ENCODE results near the gene AGRN.

DNA sequence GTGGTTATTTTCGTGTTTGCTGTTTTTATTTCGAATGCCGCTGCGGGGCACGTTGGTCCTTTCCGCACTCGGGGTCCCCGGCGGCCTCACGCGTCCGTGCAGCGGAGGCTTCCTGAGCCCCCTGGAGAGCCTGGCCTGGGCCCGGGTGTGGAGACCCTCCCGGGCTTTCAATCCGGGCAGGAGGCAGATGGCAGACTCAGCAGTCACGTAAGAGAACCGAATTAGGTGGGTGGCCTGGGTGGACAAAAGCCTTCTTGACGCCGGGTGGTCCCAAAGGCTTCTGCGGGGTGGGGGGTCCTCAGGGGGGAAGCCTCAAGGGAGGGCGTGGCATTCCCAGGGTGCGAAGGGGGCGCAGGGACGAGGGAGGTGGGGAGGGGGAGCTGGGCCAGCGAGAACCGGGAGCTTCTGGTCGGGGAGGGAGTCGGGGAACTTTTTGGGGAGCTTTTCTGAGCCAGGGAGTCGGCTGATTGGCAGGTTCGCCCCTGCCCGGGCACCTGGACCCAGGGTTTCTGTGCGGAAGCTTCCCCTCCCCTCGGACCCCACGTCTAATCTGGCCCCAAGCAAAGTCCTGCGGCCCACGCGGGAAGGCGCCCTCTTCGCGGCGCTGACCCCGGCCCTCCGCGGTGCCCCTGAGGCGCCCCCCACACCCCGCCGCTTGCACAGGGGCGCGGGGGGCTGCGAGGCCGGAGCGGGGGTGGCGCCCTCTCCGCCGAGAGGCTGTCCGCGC is 18.7 kb upstream of the AGRN start:
- TF ChIP-seq CTCF (IDR thresholded peaks at IDR 0.05) (no peak), POLR2A (IDR thresholded peaks at IDR 0.05) (no peak)

Measured in thyroid gland (tissue), 4 donors.